Activated naive CD8-positive, alpha-beta T cell treated with anti-CD3 and anti-CD28 coated beads, Interleukin-2, amount 10 ng/mL, durations not matched to agents 7 days and 5 days (primary cell): ENCODE data around the gene METTL18. TPM values are rescaled to one million over a fixed set of nuclear protein-coding genes. Genes with fewer than 3 reads are reported as not detected.
"Not testable (repeated sequence)": the region's sequence is repeated elsewhere in the genome, so short reads cannot be mapped to it uniquely, and the experiment has no call there.

ENCODE experiments used
- ATAC-seq: fragments of 150-1000 bp; cut with Tn5 transposase; one replicate; pipeline ENCODE4 v1.10.0; 2021; ENCODE audit warnings: low read depth, moderate library complexity
- POLR2A ChIA-PET: fragments of 350-600 bp; sonication (Branson Sonifier 250); formaldehyde crosslinking; loops from one replicate; lab custom pipeline; 2021; ENCODE audit warnings: antibody characterized with exemption; lab: Charles Lee
- DNase-seq: peaks from one replicate; pipeline ENCODE4 v3.0.0; 2021
- H3K27ac Mint-ChIP-seq: one replicate; pipeline ENCODE4 v1.8.0; 2022; ENCODE audit warnings: mild to moderate bottlenecking, mixed read lengths
- H3K27me3 Mint-ChIP-seq: one replicate; pipeline ENCODE4 v1.8.0; 2022; ENCODE audit warnings: mild to moderate bottlenecking, moderate library complexity, mixed read lengths
- H3K36me3 Mint-ChIP-seq: one replicate; pipeline ENCODE4 v1.8.0; 2021; ENCODE audit warnings: mild to moderate bottlenecking, mixed read lengths
- H3K4me1 Mint-ChIP-seq: one replicate; pipeline ENCODE4 v1.8.0; 2021; ENCODE audit warnings: mixed read lengths
- H3K4me3 Mint-ChIP-seq: one replicate; pipeline ENCODE4 v1.8.0; 2022; ENCODE audit warnings: mild to moderate bottlenecking, moderate library complexity, mixed read lengths
- H3K9me3 Mint-ChIP-seq: one replicate; pipeline ENCODE4 v1.8.0; 2021; ENCODE audit warnings: mixed read lengths
- total RNA-seq, 2 experiments: library from RNA; stranded (reverse); gene quantifications; one replicate each; pipeline ENCODE4 v1.2.3, GENCODE V29; 2021

METTL18 gene
- total RNA-seq, result 10 to 100 TPM; 17.8 to 18.6 TPM

- Mint-ChIP-seq H3K9me3 (no peaks in the 10 kb centered on the region), H3K4me1 (peaks cover 44% of the 10 kb centered on the region), H3K36me3 (peaks cover 35% of the 10 kb centered on the region), H3K4me3 (peak within 1 kb of the TSS; percentile 87), H3K27me3 (no peaks in the 10 kb centered on the region), H3K27ac (peak within 1 kb of the TSS; percentile 87)
- POLR2A ChIA-PET, result interaction anchor here (0.9 to 2.2 kb wide), 8 partner anchors 47 to 280 kb away, joined by 3 to 45 read pairs (median 3); partner anchors contain the start of genes KIFAP3 and SCYL3
- ATAC-seq (peak; percentile 98), DNase-seq (peak; percentile 88)
Measured at GRCh38 chr1:169794530-169795416, at the start of gene METTL18. TSS of gene METTL18 (minus strand) at chr1:169794907. CDS start at chr1:169793695, 1,212 bp downstream.

DNA sequence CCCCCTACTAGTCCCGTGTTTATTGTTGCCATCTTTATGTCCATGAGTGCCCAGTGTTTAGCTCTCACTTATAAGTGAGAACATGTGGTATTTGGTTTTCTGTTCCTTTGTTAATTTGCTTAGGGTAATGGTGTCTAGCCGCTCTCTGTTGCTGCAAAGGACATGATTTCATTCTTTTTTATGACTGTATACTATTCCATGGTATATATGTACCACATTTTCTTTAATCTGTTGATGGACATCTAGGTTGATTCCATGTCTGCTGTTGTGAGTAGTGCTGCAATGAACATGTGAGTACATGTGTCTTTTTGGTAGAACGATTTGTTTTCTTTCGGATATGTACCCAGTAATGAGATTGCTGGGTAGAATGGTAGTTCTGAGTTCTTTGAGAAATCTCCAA, 44.2 kb upstream of the METTL18 start:
- no peak for DNase-seq
- POLR2A ChIA-PET, result no interaction called here
- H3K27ac Mint-ChIP-seq, result no peak overlapping the region
- peaks cover 9% of the 10 kb centered on the region for H3K9me3 Mint-ChIP-seq
- H3K36me3 Mint-ChIP-seq, result peaks cover 66% of the 10 kb centered on the region
- peaks cover 5% of the 10 kb centered on the region for H3K4me1 Mint-ChIP-seq
- no peak overlapping the region for H3K4me3 Mint-ChIP-seq
- no peaks in the 10 kb centered on the region for H3K27me3 Mint-ChIP-seq
- ATAC-seq, result no peak

DNA sequence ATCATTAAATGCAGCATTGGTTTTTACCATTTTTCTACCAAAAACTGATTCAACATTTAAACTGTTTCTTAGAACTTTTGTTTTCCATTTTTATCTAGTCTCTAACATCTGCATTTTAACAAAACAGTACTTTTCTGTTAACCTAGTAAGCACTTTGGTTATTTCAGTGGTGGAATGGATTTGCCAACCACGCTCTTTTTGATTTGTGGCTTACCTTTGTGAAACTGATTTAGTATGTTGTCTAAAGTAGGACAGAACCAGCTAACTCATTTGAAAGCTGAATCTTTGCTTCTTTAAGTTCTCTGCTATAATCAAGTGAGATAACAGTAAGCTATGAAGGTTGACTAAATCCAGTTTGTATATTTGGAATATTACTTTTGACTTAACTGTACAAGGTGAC, 41.5 kb upstream of the METTL18 start:
- Mint-ChIP-seq H3K27me3 (no peaks in the 10 kb centered on the region), H3K4me3 (no peak overlapping the region), H3K27ac (no peak overlapping the region), H3K4me1 (peaks cover 3% of the 10 kb centered on the region), H3K36me3 (peaks cover 54% of the 10 kb centered on the region), H3K9me3 (peaks cover 9% of the 10 kb centered on the region)
- POLR2A ChIA-PET, result no interaction called here
- ATAC-seq (no peak), DNase-seq (no peak)

GRCh38 chr1:169835647-169836046, 40.9 kb upstream of the METTL18 start:
- ATAC-seq (no peak), DNase-seq (no peak)
- Mint-ChIP-seq H3K9me3 (peaks cover 9% of the 10 kb centered on the region), H3K36me3 (peaks cover 52% of the 10 kb centered on the region), H3K4me1 (peaks cover 3% of the 10 kb centered on the region), H3K4me3 (no peak overlapping the region), H3K27me3 (no peaks in the 10 kb centered on the region), H3K27ac (no peak overlapping the region)
- POLR2A ChIA-PET, result no interaction called here

DNA sequence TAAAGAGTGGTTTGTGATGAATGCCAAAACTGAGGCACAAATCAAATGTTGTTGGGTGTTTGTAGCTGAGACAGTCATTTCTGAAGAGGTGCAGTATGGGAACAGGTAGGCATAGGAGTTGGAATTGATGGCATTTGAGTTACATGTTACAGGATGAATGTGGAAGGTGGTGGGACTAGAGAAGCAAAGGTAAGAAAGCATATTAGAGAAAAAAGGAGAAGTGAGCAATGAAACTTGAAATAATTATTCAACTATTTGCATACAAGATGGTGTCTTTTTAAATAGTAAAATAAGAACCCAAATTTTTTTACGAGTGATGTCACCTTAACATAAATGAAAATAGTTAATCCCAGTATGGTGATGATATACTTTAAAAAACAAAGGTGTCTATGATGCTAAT, 40.2 kb upstream of the METTL18 start:
- peaks cover 49% of the 10 kb centered on the region for H3K36me3 Mint-ChIP-seq
- no peak for DNase-seq
- peaks cover 8% of the 10 kb centered on the region for H3K9me3 Mint-ChIP-seq
- H3K27me3 Mint-ChIP-seq, result no peaks in the 10 kb centered on the region
- POLR2A ChIA-PET, result no interaction called here
- no peak overlapping the region for H3K4me3 Mint-ChIP-seq
- H3K4me1 Mint-ChIP-seq, result peaks cover 3% of the 10 kb centered on the region
- no peak for ATAC-seq
- H3K27ac Mint-ChIP-seq, result no peak overlapping the region

GRCh38 chr1:169833179-169833901, 38.6 kb upstream of the METTL18 start:
- H3K27ac Mint-ChIP-seq, result no peak overlapping the region
- DNase-seq (no peak), ATAC-seq (no peak)
- no peak overlapping the region for H3K4me3 Mint-ChIP-seq
- POLR2A ChIA-PET, result no interaction called here
- peaks cover 41% of the 10 kb centered on the region for H3K36me3 Mint-ChIP-seq
- peaks cover 2% of the 10 kb centered on the region for H3K4me1 Mint-ChIP-seq
- no peaks in the 10 kb centered on the region for H3K9me3 Mint-ChIP-seq
- H3K27me3 Mint-ChIP-seq, result no peaks in the 10 kb centered on the region

DNA sequence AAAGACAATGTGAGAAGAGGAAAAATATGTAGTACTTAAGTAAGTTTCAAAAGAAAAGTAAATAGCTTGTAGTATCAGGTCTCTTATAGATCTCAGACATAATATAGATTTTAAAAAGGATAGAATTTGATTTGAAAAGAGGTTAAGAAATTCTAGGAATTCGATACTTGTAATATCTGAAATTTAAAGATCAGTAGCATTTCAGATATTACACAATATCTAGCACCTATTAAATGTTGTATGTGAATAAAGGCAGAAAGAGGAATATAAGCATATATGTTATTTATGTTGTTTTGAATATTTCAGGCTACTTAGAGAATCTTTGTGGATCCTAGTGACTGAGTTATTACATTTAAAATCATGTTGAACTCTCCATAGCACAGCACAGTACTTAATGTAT, 35.0 kb upstream of the METTL18 start:
- DNase-seq (no peak), ATAC-seq (no peak)
- Mint-ChIP-seq H3K9me3 (no peaks in the 10 kb centered on the region), H3K27me3 (no peaks in the 10 kb centered on the region), H3K36me3 (peaks cover 32% of the 10 kb centered on the region), H3K4me1 (peaks cover 2% of the 10 kb centered on the region), H3K4me3 (no peak overlapping the region), H3K27ac (no peak overlapping the region)
- POLR2A ChIA-PET, result no interaction called here

- Mint-ChIP-seq H3K9me3 (no peaks in the 10 kb centered on the region), H3K4me3 (no peak overlapping the region), H3K27me3 (no peaks in the 10 kb centered on the region), H3K4me1 (peaks cover 5% of the 10 kb centered on the region), H3K27ac (peak overlapping the region; percentile 19), H3K36me3 (peaks cover 22% of the 10 kb centered on the region)
- ATAC-seq (no peak), DNase-seq (no peak)
- POLR2A ChIA-PET, result no interaction called here
Measured at GRCh38 chr1:169824153-169824552, 29.4 kb upstream of the METTL18 start.

DNA sequence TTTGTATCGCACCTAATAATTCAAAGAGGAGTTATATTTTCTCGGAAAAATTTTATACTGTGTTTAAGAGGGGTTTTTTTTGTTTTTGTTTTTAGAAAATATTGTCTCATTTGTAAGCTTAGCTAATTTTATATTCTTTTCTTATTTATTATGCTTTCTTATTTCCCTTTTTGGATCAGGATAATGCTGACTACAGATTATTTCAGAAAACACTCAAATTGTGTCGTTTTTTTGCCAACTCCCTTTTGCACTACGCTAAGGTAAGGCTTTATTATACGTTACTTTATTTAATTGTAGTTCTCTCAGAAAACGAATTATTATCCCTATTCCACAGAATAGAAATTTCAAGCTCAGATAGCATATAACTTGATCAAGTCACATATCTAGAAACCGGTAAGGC, 26.8 kb upstream of the METTL18 start:
- Mint-ChIP-seq H3K9me3 (peaks cover 3% of the 10 kb centered on the region), H3K27ac (no peak overlapping the region), H3K4me3 (no peak overlapping the region), H3K4me1 (peaks cover 3% of the 10 kb centered on the region), H3K27me3 (no peaks in the 10 kb centered on the region), H3K36me3 (peaks cover 23% of the 10 kb centered on the region)
- DNase-seq (no peak), ATAC-seq (no peak)
- POLR2A ChIA-PET, result no interaction called here

DNA sequence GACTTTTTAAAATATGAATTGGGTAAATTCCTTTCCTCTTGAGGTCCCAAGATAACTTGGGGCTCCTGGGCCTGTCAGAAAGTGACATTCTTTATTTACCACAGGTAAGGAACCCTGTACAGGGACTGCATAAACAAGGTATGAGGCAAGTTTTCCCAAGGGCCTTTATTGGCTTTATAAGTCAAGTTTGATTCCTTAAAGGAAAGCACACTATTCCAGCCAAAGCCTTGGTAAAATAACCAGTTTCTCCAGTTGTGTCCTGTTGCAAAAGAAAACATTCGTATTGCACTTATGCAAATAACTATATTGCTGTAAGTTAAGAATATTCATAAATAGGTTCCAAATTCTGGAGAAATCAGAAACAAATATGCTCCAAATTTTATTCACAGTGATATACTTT, 21.9 kb upstream of the METTL18 start:
- Mint-ChIP-seq H3K4me1 (peaks cover 1% of the 10 kb centered on the region), H3K27ac (no peak overlapping the region), H3K36me3 (peaks cover 37% of the 10 kb centered on the region), H3K4me3 (no peak overlapping the region), H3K27me3 (no peaks in the 10 kb centered on the region), H3K9me3 (peaks cover 5% of the 10 kb centered on the region)
- POLR2A ChIA-PET, result no interaction called here
- no peak for ATAC-seq
- no peak for DNase-seq

GRCh38 chr1:169814265-169814664, 19.6 kb upstream of the METTL18 start:
- Mint-ChIP-seq H3K4me1 (peaks cover 1% of the 10 kb centered on the region), H3K9me3 (peaks cover 5% of the 10 kb centered on the region), H3K4me3 (no peak overlapping the region), H3K27me3 (no peaks in the 10 kb centered on the region), H3K36me3 (peaks cover 40% of the 10 kb centered on the region), H3K27ac (no peak overlapping the region)
- no peak for ATAC-seq
- DNase-seq, result no peak
- POLR2A ChIA-PET, result no interaction called here

- POLR2A ChIA-PET, result no interaction called here
- H3K27me3 Mint-ChIP-seq, result no peaks in the 10 kb centered on the region
- H3K4me3 Mint-ChIP-seq, result no peak overlapping the region
- peaks cover 1% of the 10 kb centered on the region for H3K4me1 Mint-ChIP-seq
- ATAC-seq (no peak), DNase-seq (no peak)
- H3K36me3 Mint-ChIP-seq, result peaks cover 37% of the 10 kb centered on the region
- no peak overlapping the region for H3K27ac Mint-ChIP-seq
- H3K9me3 Mint-ChIP-seq, result peaks cover 3% of the 10 kb centered on the region
Measured at GRCh38 chr1:169812131-169812530, 17.4 kb upstream of the METTL18 start.

DNA sequence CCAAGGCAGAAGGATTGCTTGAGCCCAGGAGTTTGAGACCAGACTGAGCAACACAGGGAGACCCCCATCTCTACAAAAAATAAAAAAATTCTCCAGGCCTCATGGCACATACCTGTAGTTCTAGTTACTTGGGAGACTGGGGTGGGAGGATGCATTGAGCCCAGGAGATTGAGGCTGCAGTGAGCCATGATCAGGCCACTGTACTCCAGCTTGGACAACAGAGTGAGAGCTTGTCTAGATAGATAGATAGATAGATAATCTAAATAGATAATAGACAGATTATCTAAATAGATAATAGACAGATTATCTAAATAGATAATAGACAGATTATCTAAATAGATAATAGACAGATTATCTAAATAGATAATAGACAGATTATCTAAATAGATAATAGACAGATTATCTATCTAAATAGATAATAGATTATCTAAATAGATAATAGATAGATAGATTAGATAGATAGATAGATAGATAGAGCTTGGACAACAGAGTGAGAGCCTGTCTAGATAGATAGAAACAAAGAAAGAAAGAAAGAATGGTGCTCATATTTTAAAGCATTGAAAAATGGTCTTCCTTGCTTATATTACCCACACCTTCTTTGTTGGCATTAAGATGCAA, 16.8 kb upstream of the METTL18 start:
- H3K4me1 Mint-ChIP-seq, ATAC-seq, H3K27me3 Mint-ChIP-seq, H3K9me3 Mint-ChIP-seq, H3K4me3 Mint-ChIP-seq, H3K27ac Mint-ChIP-seq, DNase-seq, POLR2A ChIA-PET: not testable (repeated sequence)
- H3K36me3 Mint-ChIP-seq, result peaks cover 39% of the 10 kb centered on the region
